Smooth muscle cell of trachea (primary cell): Measurements from ENCODE around the gene SLC22A5. TPM values are rescaled to one million over a fixed set of nuclear protein-coding genes. Genes with fewer than 3 reads are reported as not detected.

Experiments used
- total RNA-seq: library from RNA; depleted of rRNA; stranded (reverse); fragments of >200 nt; gene quantifications from 2 replicates; pipeline ENCODE4 v1.2.1, GENCODE V29; 2014

Gene SLC22A5
- total RNA-seq = 3.6 and 6.1 TPM in 2 replicates

GRCh38 chr5:132369474-132370180, at the start of gene SLC22A5:
Gene SLC22A5 (plus strand): TSS chr5:132369710. CDS start chr5:132369973, 263 bp downstream.

Other genes starting within 250 kb of the SLC22A5 start
- 225 and 590 TPM in 2 replicates for gene P4HA2, start 141.9 kb upstream of the SLC22A5 start, total RNA-seq
- 43.3 and 96.6 TPM in 2 replicates for gene PDLIM4, start 112.0 kb upstream of the SLC22A5 start, total RNA-seq
- 2.2 and 3.0 TPM in 2 replicates for gene SLC22A4, start 75.3 kb upstream of the SLC22A5 start, total RNA-seq
- 15.3 and 23.3 TPM in 2 replicates for gene IRF1, start 121.1 kb downstream of the SLC22A5 start, total RNA-seq
- not detected in 2 replicates for gene IL5, start 173.8 kb downstream of the SLC22A5 start, total RNA-seq
- 26.1 and 42.8 TPM in 2 replicates for gene RAD50, start 187.3 kb downstream of the SLC22A5 start, total RNA-seq